Hepatocyte (in vitro differentiated cells): Measurements from ENCODE around the gene AGA. TPM values are rescaled to one million over a fixed set of nuclear protein-coding genes. Genes with fewer than 3 reads are reported as not detected.

Source experiments
- DNase-seq: peaks from one replicate; pipeline ENCODE4 v3.0.0-alpha.2; 2016; ENCODE audit warnings: low spot score
- H2AFZ ChIP-seq: fragments of 200-600 bp; sonication (generic); 2 replicates; pipeline ENCODE4 v1.6.0; 2016; ENCODE audit warnings: antibody characterized with exemption, mild to moderate bottlenecking
- H3K27ac ChIP-seq: fragments of 200-600 bp; sonication (generic); 2 replicates; pipeline ENCODE4 v1.5.1; 2016; ENCODE audit warnings: mild to moderate bottlenecking
- H3K27me3 ChIP-seq: fragments of 200-600 bp; sonication (generic); 2 replicates; pipeline ENCODE4 v1.6.1; 2016
- H3K36me3 ChIP-seq: fragments of 200-600 bp; sonication (generic); replicated peaks from 2 replicates; pipeline ENCODE4 v1.5.1; 2016; ENCODE audit warnings: low read depth; ENCODE audit not compliant: insufficient read depth
- H3K4me1 ChIP-seq: fragments of 200-600 bp; sonication (generic); 2 replicates; pipeline ENCODE4 v1.5.1; 2016; ENCODE audit warnings: mild to moderate bottlenecking, moderate library complexity; ENCODE audit not compliant: insufficient read depth
- H3K4me2 ChIP-seq: fragments of 200-600 bp; sonication (generic); 2 replicates; pipeline ENCODE4 v1.6.0; 2016
- H3K4me3 ChIP-seq: fragments of 200-600 bp; sonication (generic); 2 replicates; pipeline ENCODE4 v1.5.1; 2016; ENCODE audit warnings: mild to moderate bottlenecking
- H3K79me2 ChIP-seq: fragments of 200-600 bp; sonication (generic); 2 replicates; pipeline ENCODE4 v1.6.0; 2017; ENCODE audit warnings: mild to moderate bottlenecking
- H3K9me2 ChIP-seq: fragments of 200-600 bp; sonication (generic); replicated peaks from 2 replicates; pipeline ENCODE4 v1.6.0; 2017; ENCODE audit warnings: mild to moderate bottlenecking; ENCODE audit not compliant: insufficient read depth
- H3K9me3 ChIP-seq: fragments of 200-600 bp; sonication (generic); 2 replicates; pipeline ENCODE4 v1.5.1; 2016; ENCODE audit warnings: low read depth, mild to moderate bottlenecking
- H4K20me1 ChIP-seq: fragments of 200-600 bp; sonication (generic); 2 replicates; pipeline ENCODE4 v1.6.0; 2016; ENCODE audit warnings: mild to moderate bottlenecking; ENCODE audit not compliant: insufficient read depth, poor library complexity, severe bottlenecking
- EZH2 ChIP-seq: fragments of 200-600 bp; sonication (generic); IDR thresholded peaks from 2 replicates; pipeline ENCODE4 v1.6.1; 2016; ENCODE audit warnings: antibody characterized with exemption, mild to moderate bottlenecking, borderline replicate concordance
- EZH2phosphoT487 ChIP-seq: fragments of 200-600 bp; sonication (generic); IDR thresholded peaks from one replicate; pipeline ENCODE4 v1.6.1; 2018; ENCODE audit warnings: antibody characterized with exemption, mild to moderate bottlenecking, low read depth, moderate library complexity; ENCODE audit not compliant: unreplicated experiment, severe bottlenecking
- WGBS: methylation state at CpG from one replicate; pipeline ENCODE4 v1.1.6; 2016; ENCODE audit warnings: low lambda C conversion rate; ENCODE audit errors: missing lambda C conversion rate; 5-methylcytosine and 5-hydroxymethylcytosine counted together
- polyA plus RNA-seq: library from polyadenylated mRNA; unstranded; fragments of >200 nt; fragmentation: Nextera tagmentation; extraction: Ambion mirVana; gene quantifications from 2 replicates; pipeline ENCODE4 v1.2.1, GENCODE V29; 2016
- total RNA-seq: library from RNA; depleted of rRNA; stranded (reverse); fragments of >200 nt; gene quantifications from 2 replicates; pipeline ENCODE4 v1.2.3, GENCODE V29; 2014
- TF ChIP-seq, protein P1 (sequence below): fragments of 200-600 bp; sonication (generic); IDR thresholded peaks from 2 replicates; pipeline ENCODE4 v1.5.1; 2016; ENCODE audit warnings: antibody characterized with exemption, mild to moderate bottlenecking; ENCODE audit not compliant: poor library complexity

Gene AGA
- total and polyA plus RNA-seq, 2 experiments from 2014 or later = 29.5 to 43.8 TPM

DNA sequence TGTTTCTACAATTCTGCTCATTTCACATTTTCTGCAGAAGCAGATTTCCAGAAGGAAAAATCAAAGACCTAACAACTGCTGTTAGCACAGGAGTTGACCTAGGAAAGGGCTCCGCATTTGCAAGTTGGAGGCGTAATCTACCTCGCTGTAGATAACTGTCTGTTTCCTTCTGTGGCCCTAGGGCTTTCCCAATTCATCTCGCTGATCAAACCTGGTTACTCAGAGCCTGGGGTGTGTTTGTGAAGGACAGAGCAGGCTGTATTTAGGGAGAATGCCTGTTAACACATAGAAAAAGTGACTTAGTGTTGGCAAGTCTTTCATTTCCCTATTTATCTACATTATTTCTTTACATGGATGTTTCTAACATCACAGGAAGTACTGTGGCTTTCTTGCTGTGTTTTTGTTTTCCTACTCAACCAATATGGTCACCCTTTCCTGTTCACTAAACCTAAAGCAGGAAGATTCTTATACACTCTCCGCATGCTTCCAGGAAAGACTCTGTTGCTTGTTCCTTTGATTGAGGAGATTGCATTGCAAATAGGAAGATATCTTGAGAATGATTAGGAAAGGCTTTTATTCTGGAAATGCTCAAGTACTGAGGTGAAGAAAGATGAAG, 40.5 kb downstream of the AGA start:
- no peak for DNase-seq
- Histone ChIP-seq H4K20me1 (no peaks in the 10 kb centered on the region), H3K9me3 (no peaks in the 10 kb centered on the region), H3K79me2 (no peaks in the 10 kb centered on the region), H3K36me3 (no peaks in the 10 kb centered on the region), H3K4me2 (no peak overlapping the region), H2AFZ (no peak overlapping the region), H3K27ac (no peak overlapping the region), H3K9me2 (no peaks in the 10 kb centered on the region), H3K4me3 (no peak overlapping the region), H3K27me3 (no peaks in the 10 kb centered on the region), H3K4me1 (no peaks in the 10 kb centered on the region)
- TF ChIP-seq EZH2 (no peak), EZH2phosphoT487 (no peak)
- TF ChIP-seq, protein P1, sequence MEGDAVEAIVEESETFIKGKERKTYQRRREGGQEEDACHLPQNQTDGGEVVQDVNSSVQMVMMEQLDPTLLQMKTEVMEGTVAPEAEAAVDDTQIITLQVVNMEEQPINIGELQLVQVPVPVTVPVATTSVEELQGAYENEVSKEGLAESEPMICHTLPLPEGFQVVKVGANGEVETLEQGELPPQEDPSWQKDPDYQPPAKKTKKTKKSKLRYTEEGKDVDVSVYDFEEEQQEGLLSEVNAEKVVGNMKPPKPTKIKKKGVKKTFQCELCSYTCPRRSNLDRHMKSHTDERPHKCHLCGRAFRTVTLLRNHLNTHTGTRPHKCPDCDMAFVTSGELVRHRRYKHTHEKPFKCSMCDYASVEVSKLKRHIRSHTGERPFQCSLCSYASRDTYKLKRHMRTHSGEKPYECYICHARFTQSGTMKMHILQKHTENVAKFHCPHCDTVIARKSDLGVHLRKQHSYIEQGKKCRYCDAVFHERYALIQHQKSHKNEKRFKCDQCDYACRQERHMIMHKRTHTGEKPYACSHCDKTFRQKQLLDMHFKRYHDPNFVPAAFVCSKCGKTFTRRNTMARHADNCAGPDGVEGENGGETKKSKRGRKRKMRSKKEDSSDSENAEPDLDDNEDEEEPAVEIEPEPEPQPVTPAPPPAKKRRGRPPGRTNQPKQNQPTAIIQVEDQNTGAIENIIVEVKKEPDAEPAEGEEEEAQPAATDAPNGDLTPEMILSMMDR = no peak
- WGBS = 53% methylated on average over 5 of the region's 5 CpGs

DNA sequence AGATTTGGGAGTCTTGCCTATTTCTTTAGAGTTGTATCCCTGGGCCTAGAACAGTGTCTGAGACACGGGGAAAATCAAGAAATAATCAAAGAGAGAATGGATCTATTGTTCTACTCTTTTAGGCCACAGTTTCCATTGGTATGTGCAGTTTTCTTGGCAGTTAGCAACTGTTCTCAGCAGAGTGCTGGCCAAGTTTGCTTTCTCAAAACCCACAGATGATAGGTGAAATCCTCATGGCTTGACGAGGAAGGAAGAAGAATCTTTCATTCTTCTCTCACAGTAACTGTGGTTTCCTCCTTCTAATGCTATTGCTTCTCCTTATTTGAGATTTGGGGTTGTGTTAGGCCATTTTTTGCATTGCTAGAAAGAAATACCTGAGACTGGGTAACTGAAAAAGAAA, 42.2 kb downstream of the AGA start:
- Histone ChIP-seq H3K27me3 (no peaks in the 10 kb centered on the region), H3K9me3 (no peaks in the 10 kb centered on the region), H3K27ac (no peak overlapping the region), H3K36me3 (no peaks in the 10 kb centered on the region), H4K20me1 (no peaks in the 10 kb centered on the region), H2AFZ (no peak overlapping the region), H3K4me1 (no peaks in the 10 kb centered on the region), H3K4me2 (no peak overlapping the region), H3K4me3 (no peak overlapping the region), H3K79me2 (no peaks in the 10 kb centered on the region), H3K9me2 (no peaks in the 10 kb centered on the region)
- TF ChIP-seq EZH2phosphoT487 (no peak), EZH2 (no peak)
- TF ChIP-seq, protein P1 = no peak
- 77% methylated on average over 2 of the region's 2 CpGs for WGBS
- no peak for DNase-seq

DNA sequence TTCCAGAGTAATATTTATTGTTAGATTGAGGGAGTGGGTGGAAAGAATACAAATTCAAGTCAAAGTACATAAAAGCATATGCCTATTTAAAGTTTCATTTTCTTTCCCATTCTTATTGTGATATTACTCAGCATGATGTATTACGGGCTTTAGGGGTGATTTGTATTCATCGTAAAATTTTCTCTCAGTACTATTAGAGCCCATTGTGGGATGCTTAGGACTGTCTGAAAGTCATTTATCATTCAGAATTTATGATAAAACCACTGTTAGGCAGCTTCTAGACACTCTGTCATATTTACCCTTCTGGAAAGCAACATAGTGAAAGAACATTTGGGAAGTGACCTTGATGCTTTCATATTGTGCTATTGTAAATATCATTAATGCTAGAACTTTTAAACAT, 45.9 kb downstream of the AGA start:
- Histone ChIP-seq H3K4me3 (no peak overlapping the region), H3K4me1 (no peaks in the 10 kb centered on the region), H3K9me2 (no peaks in the 10 kb centered on the region), H3K36me3 (no peaks in the 10 kb centered on the region), H3K27me3 (no peaks in the 10 kb centered on the region), H3K9me3 (no peaks in the 10 kb centered on the region), H4K20me1 (no peaks in the 10 kb centered on the region), H3K27ac (no peak overlapping the region), H3K79me2 (no peaks in the 10 kb centered on the region), H3K4me2 (no peak overlapping the region), H2AFZ (no peak overlapping the region)
- WGBS = 91% methylated on average over 2 of the region's 2 CpGs
- DNase-seq = no peak
- TF ChIP-seq, protein P1 = no peak
- TF ChIP-seq EZH2 (no peak), EZH2phosphoT487 (no peak)

DNA sequence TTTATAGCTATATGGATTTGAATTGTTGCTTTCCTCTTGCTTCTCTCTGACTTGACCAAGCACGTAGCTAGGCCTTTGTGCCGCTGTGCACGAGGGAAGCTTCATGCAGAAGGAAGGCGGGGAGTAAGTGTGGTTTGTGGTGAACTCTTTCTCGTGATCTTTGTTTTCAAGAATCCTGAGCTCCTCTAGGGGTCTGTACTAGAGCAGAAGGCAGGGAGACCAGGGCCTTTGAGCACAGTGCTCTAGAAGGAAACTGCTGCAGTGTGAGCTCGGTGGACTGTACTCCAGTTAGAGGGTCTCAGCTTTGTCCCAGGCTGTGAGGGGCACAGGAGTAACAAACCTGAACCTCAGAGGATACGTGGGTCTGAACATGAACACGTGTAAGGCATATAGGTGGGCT, 49.0 kb downstream of the AGA start:
- TF ChIP-seq, protein P1 = no peak
- no peak for TF ChIP-seq EZH2
- no peak for TF ChIP-seq EZH2phosphoT487
- Histone ChIP-seq H3K27ac (no peak overlapping the region), H3K4me1 (no peaks in the 10 kb centered on the region), H3K36me3 (no peaks in the 10 kb centered on the region), H3K4me3 (no peak overlapping the region), H2AFZ (no peak overlapping the region), H3K4me2 (no peak overlapping the region), H3K27me3 (no peaks in the 10 kb centered on the region), H4K20me1 (no peaks in the 10 kb centered on the region), H3K9me2 (no peaks in the 10 kb centered on the region), H3K9me3 (no peaks in the 10 kb centered on the region), H3K79me2 (no peaks in the 10 kb centered on the region)
- 81% methylated on average over 8 of the region's 8 CpGs for WGBS
- DNase-seq = no peak
